ENCODE data around the gene GADD45GIP1. TPM values are rescaled to one million over a fixed set of nuclear protein-coding genes. Genes with fewer than 3 reads are reported as not detected.
"Not testable (repeated sequence)": the region's sequence is repeated elsewhere in the genome, so short reads cannot be mapped to it uniquely, and the experiment has no call there.

Gene GADD45GIP1
- total RNA-seq, 2 donors from 2014 or later = 13.1 to 17.5 TPM

DNA sequence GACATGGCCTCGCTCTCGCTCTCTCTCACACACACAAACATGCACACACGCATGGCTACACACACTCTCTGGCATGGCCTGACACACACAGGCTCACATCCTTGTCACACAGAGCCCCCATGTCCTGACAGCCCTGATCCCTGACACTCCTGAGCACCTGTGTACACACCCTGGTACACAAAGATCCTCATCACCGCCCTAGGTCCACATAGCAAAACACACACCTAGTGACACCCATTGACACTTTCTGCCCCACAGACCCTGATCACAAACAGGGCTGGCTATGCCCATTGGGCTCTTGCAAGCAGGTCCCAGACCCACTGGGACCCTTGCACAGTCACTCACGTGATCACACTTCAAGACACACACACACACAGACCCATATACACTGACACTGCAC lies 34.3 kb upstream of the GADD45GIP1 start:
- peak; percentile 52 for ATAC-seq
- intact Hi-C loops (cut with DNase I, micrococcal nuclease) = no loop called here

DNA sequence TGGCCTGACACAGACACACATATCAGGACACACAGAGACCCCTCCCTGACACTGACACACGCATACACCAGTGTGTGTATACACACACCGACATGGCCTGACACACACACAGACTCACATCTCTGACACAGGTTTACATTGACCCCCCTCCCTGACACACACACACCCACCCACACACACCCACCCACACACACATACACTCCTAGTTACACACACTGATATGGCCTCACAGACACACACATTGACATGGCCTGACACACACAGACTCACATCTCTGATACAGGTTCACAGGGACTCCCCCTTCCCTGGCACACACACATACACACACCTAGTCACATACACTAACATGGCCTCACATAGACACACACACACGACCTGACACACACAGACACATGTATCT lies 33.8 kb upstream of the GADD45GIP1 start:
- ATAC-seq = no peak
- intact Hi-C loops (cut with DNase I, micrococcal nuclease) = no loop called here
- no peak for DNase-seq

More for the DNA sequence above, 34.3 kb upstream of the GADD45GIP1 start:
- DNase-seq = no peak

GRCh38 chr19:12990431-12990830 lies 33.4 kb upstream of the GADD45GIP1 start:
- DNase-seq = no peak
- no peak for ATAC-seq
- intact Hi-C loops (cut with DNase I, micrococcal nuclease) = no loop called here

- intact Hi-C loops (cut with DNase I, micrococcal nuclease) = loop anchor here (10.0 kb wide), 3 partner anchors 47 to 277 kb away; no protein-coding TSS in a partner anchor
- ATAC-seq (no peak), DNase-seq (no peak)
These were observed 30.8 kb upstream of the GADD45GIP1 start for GRCh38 chr19:12987781-12988180.

GRCh38 chr19:12987190-12987589 lies 30.2 kb upstream of the GADD45GIP1 start:
- intact Hi-C loops (cut with DNase I, micrococcal nuclease) = loop anchor here (10.0 kb wide), 3 partner anchors 48 to 278 kb away; no protein-coding TSS in a partner anchor
- DNase-seq (no peak), ATAC-seq (no peak)

DNA sequence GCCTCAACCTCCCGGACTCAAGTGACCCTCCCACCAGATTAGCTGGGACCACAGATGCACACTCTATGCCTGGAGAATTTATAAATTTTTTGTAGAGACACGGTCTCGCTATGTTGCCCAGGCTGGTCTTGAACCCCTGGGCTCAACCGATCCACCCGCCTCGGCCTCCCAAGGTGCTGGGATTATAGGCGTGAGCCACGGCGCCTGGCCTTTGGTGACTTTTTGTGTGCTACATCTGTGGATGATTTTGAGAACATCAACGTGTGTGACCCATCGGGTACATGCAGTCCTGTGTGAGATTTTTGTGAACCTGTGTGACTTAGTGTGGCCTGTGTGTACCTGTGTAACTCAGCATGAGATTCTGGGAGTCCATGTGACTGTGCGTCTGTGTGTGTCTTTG lies 29.7 kb upstream of the GADD45GIP1 start:
- DNase-seq (no peak), ATAC-seq (no peak)
- intact Hi-C loops (cut with DNase I, micrococcal nuclease) = loop anchor here (10.0 kb wide), 3 partner anchors 48 to 278 kb away; no protein-coding TSS in a partner anchor

- ATAC-seq = peak; percentile 85
- intact Hi-C loops (cut with DNase I, micrococcal nuclease) = loop anchor here (10.0 kb wide), 3 partner anchors 50 to 280 kb away; no protein-coding TSS in a partner anchor
- DNase-seq = peak; percentile 82 to 94
These were observed 28.2 kb upstream of the GADD45GIP1 start for GRCh38 chr19:12985049-12985776.

GRCh38 chr19:12984683-12985048 lies 27.6 kb upstream of the GADD45GIP1 start:
- intact Hi-C loops (cut with DNase I, micrococcal nuclease) = loop anchor here (5.0 to 10.0 kb wide), 4 partner anchors 50 to 280 kb away; no protein-coding TSS in a partner anchor
- peak in 1 of 2 donors; percentile 40 for DNase-seq
- no peak for ATAC-seq

DNA sequence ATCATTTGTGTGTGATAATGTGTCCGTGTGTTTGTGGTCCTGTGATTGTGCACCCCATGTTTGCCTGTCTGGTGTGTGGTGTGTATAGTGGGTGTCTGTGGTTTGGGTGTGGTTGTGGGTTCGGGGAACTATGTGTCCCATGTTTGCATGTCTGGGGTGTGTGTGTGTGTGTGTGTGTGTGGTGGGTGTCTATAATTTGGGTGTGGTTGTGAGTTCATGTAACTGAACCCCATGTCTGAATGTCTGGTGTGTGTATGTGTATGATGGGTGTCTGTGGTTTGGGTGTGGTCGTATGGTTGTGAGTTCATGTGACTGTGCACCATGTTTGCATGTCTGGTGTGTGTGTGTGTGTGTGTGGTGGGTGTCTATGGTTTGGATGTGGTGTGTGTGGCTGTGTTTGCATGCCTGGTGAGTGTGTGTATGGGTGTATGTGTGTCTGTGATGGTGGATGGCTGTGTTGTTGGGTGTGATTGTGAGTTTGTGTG lies 27.2 kb upstream of the GADD45GIP1 start:
- intact Hi-C loops (cut with DNase I, micrococcal nuclease) = loop anchor here (5.0 to 10.0 kb wide), 4 partner anchors 51 to 281 kb away; no protein-coding TSS in a partner anchor
- no peak for ATAC-seq
- DNase-seq = no peak

GRCh38 chr19:12983542-12984142 lies 26.6 kb upstream of the GADD45GIP1 start:
- ATAC-seq = peak; percentile 66
- DNase-seq = peak in 1 of 2 donors; percentile 86
- intact Hi-C loops (cut with DNase I, micrococcal nuclease) = loop anchor here (5.0 to 10.0 kb wide), 4 partner anchors 51 to 281 kb away; no protein-coding TSS in a partner anchor

DNA sequence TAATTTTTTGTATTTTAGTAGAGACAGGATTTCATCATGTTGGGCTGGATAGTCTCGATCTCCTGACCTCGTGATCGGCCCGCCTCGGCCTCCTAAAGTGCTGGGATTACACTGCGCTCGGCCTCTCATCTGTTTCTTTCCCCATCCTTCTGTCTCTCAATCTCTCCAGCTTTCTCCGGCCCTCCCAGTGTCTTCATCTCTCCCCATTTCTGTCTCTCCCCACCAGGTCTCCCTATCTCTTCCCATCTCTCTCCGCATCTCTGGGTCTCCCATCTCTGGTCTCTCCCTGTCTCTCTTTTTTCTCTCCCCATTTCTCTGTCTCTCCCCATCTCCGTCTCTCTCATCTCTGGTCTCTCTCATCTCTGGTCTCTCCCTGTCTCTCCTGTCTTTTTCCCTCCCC lies 26.1 kb upstream of the GADD45GIP1 start:
- DNase-seq (no peak), ATAC-seq (no peak)
- intact Hi-C loops (cut with DNase I, micrococcal nuclease) = loop anchor here (5.0 to 10.0 kb wide), 4 partner anchors 52 to 282 kb away; no protein-coding TSS in a partner anchor

- intact Hi-C loops (cut with DNase I, micrococcal nuclease) = loop anchor here (5.0 to 10.0 kb wide), 4 partner anchors 52 to 282 kb away; no protein-coding TSS in a partner anchor
These were observed 25.6 kb upstream of the GADD45GIP1 start for GRCh38 chr19:12982648-12983047.

GRCh38 chr19:12979974-12980373 lies 23.0 kb upstream of the GADD45GIP1 start:
- no peak for DNase-seq
- no peak for ATAC-seq
- intact Hi-C loops (cut with DNase I, micrococcal nuclease) = loop anchor here (5.0 to 10.0 kb wide), 4 partner anchors 55 to 285 kb away; no protein-coding TSS in a partner anchor

More at GRCh38 chr19:12982648-12983047, 25.6 kb upstream of the GADD45GIP1 start:
- ATAC-seq (no peak), DNase-seq (no peak)

DNA sequence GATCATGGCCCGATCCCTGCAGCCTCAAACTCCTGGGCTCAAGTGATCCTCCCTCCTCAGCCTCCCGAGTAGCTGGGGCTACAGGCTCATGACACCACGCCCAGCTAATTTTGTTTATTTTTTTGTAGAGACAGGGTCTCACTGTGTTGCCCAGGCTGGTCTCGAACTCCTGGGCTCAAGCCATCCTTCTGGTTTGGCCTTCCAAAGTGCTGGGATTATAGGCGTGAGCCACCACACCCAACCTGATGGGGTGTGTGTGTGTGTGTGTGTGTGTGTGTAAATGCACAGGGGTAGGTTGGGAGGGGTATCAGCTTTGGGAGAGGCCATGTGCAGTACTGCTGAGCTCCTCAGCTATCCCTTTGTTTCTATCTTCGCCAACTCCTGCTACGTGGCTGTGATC lies 19.1 kb upstream of the GADD45GIP1 start:
- ATAC-seq; DNase-seq; intact Hi-C loops (cut with DNase I, micrococcal nuclease): not testable (repeated sequence)

GRCh38 chr19:12975221-12975741 lies 18.3 kb upstream of the GADD45GIP1 start:
- intact Hi-C loops (cut with DNase I, micrococcal nuclease) = no loop called here
- no peak for DNase-seq
- ATAC-seq = no peak

DNA sequence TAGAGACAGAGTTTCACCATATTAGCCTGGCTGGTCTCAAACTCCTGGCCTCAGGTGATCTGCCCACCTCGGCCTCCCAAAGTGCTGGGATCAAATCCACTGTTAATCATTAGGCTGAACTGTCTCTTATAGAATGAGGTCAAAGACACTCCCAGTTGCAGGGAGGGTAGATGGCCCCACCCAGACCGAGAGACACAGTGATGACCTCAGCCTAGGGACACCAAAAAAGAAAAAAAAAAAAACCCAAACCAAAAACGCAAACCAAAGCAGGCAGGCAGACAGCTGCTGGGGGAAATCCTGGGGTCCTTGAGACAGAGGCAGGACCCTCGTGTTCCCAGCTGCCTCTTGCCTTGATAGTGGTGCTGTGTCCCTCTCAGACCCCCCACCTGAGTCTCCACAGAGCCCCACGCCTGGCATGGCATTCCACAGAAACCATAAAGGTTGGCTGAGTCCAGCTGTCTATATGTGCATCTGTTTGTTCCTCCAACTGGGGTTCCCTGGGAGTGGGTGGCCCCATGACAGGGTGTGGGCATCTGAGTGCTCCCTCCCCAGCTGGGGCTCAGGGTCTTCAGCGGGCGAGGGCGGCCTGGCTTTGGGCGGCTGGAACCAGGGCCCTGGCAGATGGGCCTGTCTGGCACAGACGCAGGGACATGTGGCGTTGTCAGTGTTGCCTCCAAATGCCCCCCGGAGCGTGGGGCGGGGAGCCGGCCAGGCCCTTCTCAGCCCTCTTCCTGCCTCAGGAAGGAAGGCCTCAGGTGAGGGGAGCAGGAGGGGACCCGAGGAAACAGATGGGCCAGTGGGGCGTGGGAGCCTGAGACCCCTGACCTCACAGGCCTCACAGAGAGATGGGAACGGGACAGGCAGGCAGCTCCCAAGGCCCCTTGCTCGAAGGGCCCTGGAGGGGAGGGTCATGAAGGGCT lies 17.5 kb upstream of the GADD45GIP1 start:
- no peak for DNase-seq
- peak; percentile 30 for ATAC-seq
- intact Hi-C loops (cut with DNase I, micrococcal nuclease) = no loop called here

GRCh38 chr19:12973236-12973635 lies 16.2 kb upstream of the GADD45GIP1 start:
- intact Hi-C loops (cut with DNase I, micrococcal nuclease) = no loop called here
- ATAC-seq (no peak), DNase-seq (no peak)

GRCh38 chr19:12970070-12970820 lies 13.2 kb upstream of the GADD45GIP1 start:
- DNase-seq (no peak), ATAC-seq (no peak)
- intact Hi-C loops (cut with DNase I, micrococcal nuclease) = no loop called here
